ENCODE measurements around the gene ESYT1. TPM values are rescaled to one million over a fixed set of nuclear protein-coding genes. Genes with fewer than 3 reads are reported as not detected.
A peak's percentile ranks its signal among the peaks of the same experiment; 100 is the strongest.

ESYT1 gene
- total and polyA plus RNA-seq, 9 of the 15 experiments (the other 6 are each of a cell fraction or from before 2014, with no cell fraction given), result 132 to 420 (median 164) TPM

GRCh38 chr12:56117778-56118687, 10.0 kb upstream of the ESYT1 start, which contains the start of gene ZC3H10 (continued):
- TF ChIP-seq ETV6 (IDR thresholded peaks at IDR 0.05; ENCODE audit: borderline replicate concordance in 1 of 2, low read depth in 2 of 2, low read length in 1 of 2) (peak; percentile 98 to 99), ETV6 (CRISPR knock-in tag; IDR thresholded peaks at IDR 0.05; ENCODE audit: borderline replicate concordance) (no peak), ZSCAN32 (CRISPR knock-in tag; IDR thresholded peaks at IDR 0.05) (peak; percentile 39; the same call in 1 of the 2 replicates), ZNF586 (CRISPR knock-in tag; conservative IDR thresholded peaks at IDR 0.05) (0 out of 2 replicates have a peak, but pooled peaks have one; percentile 13), MAFG (tag; conservative IDR thresholded peaks at IDR 0.05) (no peak), STAT6 (CRISPR knock-in tag; IDR thresholded peaks at IDR 0.05) (peak; percentile 65; the same call in 1 of the 2 replicates), TEAD1 (CRISPR knock-in tag; IDR thresholded peaks at IDR 0.05) (peak; percentile 77 to 88), SRSF7 (optimal IDR thresholded peaks at IDR 0.05; ENCODE audit: low read depth, low read length) (no peak), FOXP4 (CRISPR knock-in tag; IDR thresholded peaks at IDR 0.05; ENCODE audit: borderline replicate concordance) (no peak), POLR2A (conservative IDR thresholded peaks at IDR 0.05) (peak; percentile 99), CREB3L1 (IDR thresholded peaks at IDR 0.05; ENCODE audit: borderline replicate concordance, low read depth) (peak; percentile 80; the same call in 1 of the 2 replicates), ELF1 (tag; IDR thresholded peaks at IDR 0.05) (peak; percentile 99), RNF2 (IDR thresholded peaks at IDR 0.05) (peak; percentile 72), PYGO2 (tag; IDR thresholded peaks at IDR 0.05) (no peak), PTBP1 (IDR thresholded peaks at IDR 0.05; ENCODE audit: low read depth, low read length) (peak; percentile 88; the same call in 1 of the 2 replicates), ZNF133 (CRISPR knock-in tag; IDR thresholded peaks at IDR 0.05) (no peak), ZNF324 (CRISPR knock-in tag; IDR thresholded peaks at IDR 0.05) (peak; percentile 42; the same call in 1 of the 2 replicates), ZZZ3 (IDR thresholded peaks at IDR 0.05) (peak; percentile 73; the same call in 1 of the 2 replicates), KHSRP (IDR thresholded peaks at IDR 0.05) (peak; percentile 84), TAL1 (IDR thresholded peaks at IDR 0.05) (no peak), ZC3H4 (CRISPR knock-in tag; IDR thresholded peaks at IDR 0.05; ENCODE audit: borderline replicate concordance) (peak; percentile 64; the same call in 1 of the 2 replicates), ZNF830 (CRISPR knock-in tag; IDR thresholded peaks at IDR 0.05) (peak; percentile 90; the same call in 1 of the 2 replicates), TBL1XR1 (IDR thresholded peaks at IDR 0.05; ENCODE audit: low read length in 2 of 2) (peak; percentile 72 to 78; a peak in 2 of 4 replicates)

Measured in K562 (cell line).